Measurements from ENCODE around the gene HINT3. TPM values are rescaled to one million over a fixed set of nuclear protein-coding genes. Genes with fewer than 3 reads are reported as not detected.
"Not testable (repeated sequence)": the region's sequence is repeated elsewhere in the genome, so short reads cannot be mapped to it uniquely, and the experiment has no call there.

The HINT3 gene
- total RNA-seq, 2 experiments from 2014 or later, result 10.6 to 10.9 TPM

GRCh38 chr6:125968493-125968892 lies 11.9 kb downstream of the HINT3 start:
- CTCF ChIA-PET, result no interaction called here
- Mint-ChIP-seq H3K27ac (no peak overlapping the region), H3K9me3 (no peaks in the 10 kb centered on the region), H3K27me3 (ENCODE audit: low read depth) (no peaks in the 10 kb centered on the region), H3K4me1 (ENCODE audit: low read depth) (peaks cover 17% of the 10 kb centered on the region), H3K36me3 (ENCODE audit: low read depth) (peaks cover 19% of the 10 kb centered on the region), H3K4me3 (no peak overlapping the region)
- intact Hi-C loops (cut with micrococcal nuclease), result no loop called here
- no peak for DNase-seq

GRCh38 chr6:125970760-125971159 lies 14.2 kb downstream of the HINT3 start:
- intact Hi-C loops (cut with micrococcal nuclease), result loop anchor here (10.0 kb wide), 1 partner anchor 456 kb away; no protein-coding TSS in a partner anchor
- CTCF ChIA-PET, result interaction anchor here (0.6 to 2.9 kb wide), 7 partner anchors 11 to 189 kb away, joined by 3 to 20 read pairs (median 6); partner anchors contain the start of genes HINT3 and NCOA7
- H3K27me3 Mint-ChIP-seq (ENCODE audit: low read depth), result no peaks in the 10 kb centered on the region

GRCh38 chr6:125972478-125972877 lies 15.9 kb downstream of the HINT3 start:
- H3K4me1 Mint-ChIP-seq (ENCODE audit: low read depth), result peaks cover 16% of the 10 kb centered on the region
- intact Hi-C loops (cut with micrococcal nuclease), result loop anchor here (10.0 kb wide), 1 partner anchor 458 kb away; no protein-coding TSS in a partner anchor
- H3K4me3 Mint-ChIP-seq; H3K27ac Mint-ChIP-seq; H3K27me3 Mint-ChIP-seq (ENCODE audit: low read depth); DNase-seq; H3K9me3 Mint-ChIP-seq: not testable (repeated sequence)
- H3K36me3 Mint-ChIP-seq (ENCODE audit: low read depth), result peaks cover 14% of the 10 kb centered on the region
- CTCF ChIA-PET, result interaction anchor here (1.3 to 4.7 kb wide), 2 partner anchors 16 to 53 kb away, joined by 5 to 43 read pairs; partner anchors contain the start of gene HINT3

More at GRCh38 chr6:125970760-125971159, 14.2 kb downstream of the HINT3 start:
- DNase-seq, result no peak
- H3K9me3 Mint-ChIP-seq, result no peaks in the 10 kb centered on the region
- no peak overlapping the region for H3K4me3 Mint-ChIP-seq
- H3K4me1 Mint-ChIP-seq (ENCODE audit: low read depth), result peaks cover 18% of the 10 kb centered on the region
- peaks cover 20% of the 10 kb centered on the region for H3K36me3 Mint-ChIP-seq (ENCODE audit: low read depth)
- H3K27ac Mint-ChIP-seq, result no peak overlapping the region

- Mint-ChIP-seq H3K27me3 (ENCODE audit: low read depth) (no peaks in the 10 kb centered on the region), H3K4me1 (ENCODE audit: low read depth) (peaks cover 7% of the 10 kb centered on the region), H3K36me3 (ENCODE audit: low read depth) (peaks cover 5% of the 10 kb centered on the region), H3K9me3 (no peaks in the 10 kb centered on the region), H3K27ac (no peak overlapping the region), H3K4me3 (no peak overlapping the region)
- no peak for DNase-seq
- intact Hi-C loops (cut with micrococcal nuclease), result loop anchor here (1.0 to 10.0 kb wide), 6 partner anchors 18 to 663 kb away; partner anchors contain the start of gene HINT3
- CTCF ChIA-PET, result interaction anchor here (0.6 to 4.7 kb wide), 36 partner anchors 10 to 664 kb away, joined by 3 to 43 read pairs (median 4); partner anchors contain the start of genes HINT3, NCOA7 and TRMT11
Observed at GRCh38 chr6:125974214-125974866, 17.8 kb downstream of the HINT3 start.

GRCh38 chr6:125979101-125979500 lies 22.5 kb downstream of the HINT3 start:
- Mint-ChIP-seq H3K36me3 (ENCODE audit: low read depth) (peaks cover 1% of the 10 kb centered on the region), H3K4me1 (ENCODE audit: low read depth) (peaks cover 7% of the 10 kb centered on the region), H3K4me3 (no peak overlapping the region), H3K27me3 (ENCODE audit: low read depth) (no peaks in the 10 kb centered on the region), H3K9me3 (no peaks in the 10 kb centered on the region), H3K27ac (no peak overlapping the region)
- intact Hi-C loops (cut with micrococcal nuclease), result loop anchor here (10.0 kb wide), 1 partner anchor 464 kb away; no protein-coding TSS in a partner anchor
- no peak for DNase-seq
- CTCF ChIA-PET, result interaction anchor here (1.1 kb wide), 1 partner anchor 24 kb away, joined by 3 read pairs; no protein-coding TSS in a partner anchor

- H3K9me3 Mint-ChIP-seq, result no peaks in the 10 kb centered on the region
- no peaks in the 10 kb centered on the region for H3K27me3 Mint-ChIP-seq (ENCODE audit: low read depth)
- no peak overlapping the region for H3K4me3 Mint-ChIP-seq
- no peaks in the 10 kb centered on the region for H3K36me3 Mint-ChIP-seq (ENCODE audit: low read depth)
- peaks cover 4% of the 10 kb centered on the region for H3K4me1 Mint-ChIP-seq (ENCODE audit: low read depth)
- no peak overlapping the region for H3K27ac Mint-ChIP-seq
- intact Hi-C loops (cut with micrococcal nuclease), result loop anchor here (10.0 kb wide), 2 partner anchors 787 to 1283 kb away; partner anchors contain the start of gene RNF146
- CTCF ChIA-PET, result interaction anchor here (1.5 kb wide), 1 partner anchor 25 kb away, joined by 3 read pairs; no protein-coding TSS in a partner anchor
- no peak for DNase-seq
Observed at GRCh38 chr6:125981571-125982185, 25.1 kb downstream of the HINT3 start.

GRCh38 chr6:125983246-125983945 lies 26.8 kb downstream of the HINT3 start:
- Mint-ChIP-seq H3K27me3 (ENCODE audit: low read depth) (no peaks in the 10 kb centered on the region), H3K4me3 (no peak overlapping the region), H3K27ac (no peak overlapping the region), H3K4me1 (ENCODE audit: low read depth) (peaks cover 4% of the 10 kb centered on the region), H3K36me3 (ENCODE audit: low read depth) (no peaks in the 10 kb centered on the region), H3K9me3 (no peaks in the 10 kb centered on the region)
- CTCF ChIA-PET, result interaction anchor here (1.1 kb wide), 1 partner anchor 9 kb away, joined by 3 read pairs; no protein-coding TSS in a partner anchor
- DNase-seq, result no peak
- intact Hi-C loops (cut with micrococcal nuclease), result loop anchor here (10.0 kb wide), 2 partner anchors 789 to 1281 kb away; partner anchors contain the start of gene RNF146

GRCh38 chr6:125984311-125984710 lies 27.7 kb downstream of the HINT3 start:
- Mint-ChIP-seq H3K4me3 (no peak overlapping the region), H3K4me1 (ENCODE audit: low read depth) (peaks cover 4% of the 10 kb centered on the region), H3K9me3 (no peaks in the 10 kb centered on the region), H3K27ac (no peak overlapping the region), H3K27me3 (ENCODE audit: low read depth) (no peaks in the 10 kb centered on the region), H3K36me3 (ENCODE audit: low read depth) (no peaks in the 10 kb centered on the region)
- intact Hi-C loops (cut with micrococcal nuclease), result loop anchor here (10.0 kb wide), 2 partner anchors 790 to 1280 kb away; partner anchors contain the start of gene RNF146
- DNase-seq, result no peak
- CTCF ChIA-PET, result interaction anchor here (1.1 to 3.5 kb wide), 3 partner anchors 10 to 27 kb away, joined by 3 to 27 read pairs (median 12); no protein-coding TSS in a partner anchor

- H3K9me3 Mint-ChIP-seq, result no peaks in the 10 kb centered on the region
- CTCF ChIA-PET, result interaction anchor here (2.2 to 3.5 kb wide), 5 partner anchors 10 to 195 kb away, joined by 12 to 27 read pairs (median 14); partner anchors contain the start of genes HINT3 and NCOA7
Observed at GRCh38 chr6:125985522-125985921, 29.0 kb downstream of the HINT3 start.

GRCh38 chr6:125985979-125986300 lies 29.4 kb downstream of the HINT3 start:
- H3K27me3 Mint-ChIP-seq (ENCODE audit: low read depth), result no peaks in the 10 kb centered on the region
- intact Hi-C loops (cut with micrococcal nuclease), result loop anchor here (1.0 to 10.0 kb wide), 10 partner anchors 30 to 1357 kb away; partner anchors contain the start of genes CENPW, ECHDC1, HDDC2 and HINT3
- no peak overlapping the region for H3K27ac Mint-ChIP-seq
- H3K4me1 Mint-ChIP-seq (ENCODE audit: low read depth), result peaks cover 10% of the 10 kb centered on the region
- CTCF ChIA-PET, result interaction anchor here (1.3 to 3.5 kb wide), 6 partner anchors 9 to 675 kb away, joined by 6 to 27 read pairs (median 14); partner anchors contain the start of genes HINT3 and NCOA7
- no peak overlapping the region for H3K4me3 Mint-ChIP-seq
- no peaks in the 10 kb centered on the region for H3K9me3 Mint-ChIP-seq
- peaks cover 2% of the 10 kb centered on the region for H3K36me3 Mint-ChIP-seq (ENCODE audit: low read depth)
- DNase-seq, result no peak

More at GRCh38 chr6:125985522-125985921, 29.0 kb downstream of the HINT3 start:
- H3K4me3 Mint-ChIP-seq, result peak overlapping the region; percentile 28
- H3K27me3 Mint-ChIP-seq (ENCODE audit: low read depth), result no peaks in the 10 kb centered on the region
- H3K36me3 Mint-ChIP-seq (ENCODE audit: low read depth), result peaks cover 2% of the 10 kb centered on the region
- intact Hi-C loops (cut with micrococcal nuclease), result loop anchor here (5.0 to 10.0 kb wide), 5 partner anchors 197 to 1279 kb away; partner anchors contain the start of genes HDDC2, RNF146 and TPD52L1
- no peak for DNase-seq
- no peak overlapping the region for H3K27ac Mint-ChIP-seq
- H3K4me1 Mint-ChIP-seq (ENCODE audit: low read depth), result peaks cover 7% of the 10 kb centered on the region

- peak; percentile 84 for DNase-seq
- intact Hi-C loops (cut with micrococcal nuclease), result loop anchor here (1.0 to 10.0 kb wide), 11 partner anchors 30 to 1356 kb away; partner anchors contain the start of genes CENPW, ECHDC1, HDDC2 and HINT3
- Mint-ChIP-seq H3K4me1 (ENCODE audit: low read depth) (peaks cover 11% of the 10 kb centered on the region), H3K27ac (no peak within 1 kb of the TSS), H3K36me3 (ENCODE audit: low read depth) (peaks cover 2% of the 10 kb centered on the region), H3K4me3 (peak within 1 kb of the TSS; percentile 28), H3K9me3 (no peaks in the 10 kb centered on the region), H3K27me3 (ENCODE audit: low read depth) (no peaks in the 10 kb centered on the region)
- CTCF ChIA-PET, result interaction anchor here (0.7 to 3.5 kb wide), 10 partner anchors 9 to 675 kb away, joined by 3 to 27 read pairs (median 9); partner anchors contain the start of genes HINT3 and NCOA7
Observed at GRCh38 chr6:125986301-125987025, 29.9 kb downstream of the HINT3 start, which contains the start of gene TRMT11. TRMT11 (plus strand) TSS chr6:125986540; CDS start chr6:125986551, 11 bp downstream.

All from activated naive CD4-positive, alpha-beta T cell treated with anti-CD3 and anti-CD28 coated beads for 36 hours (primary cell).